Ishikawa (cell line): ENCODE results near the gene MRPS16.

Experiments used
- CEBPB ChIP-seq: IDR thresholded peaks from 2 replicates; pipeline ENCODE4 v1.6.1; 2012
- CREB1 ChIP-seq: IDR thresholded peaks from 2 replicates; pipeline ENCODE4 v1.6.1; 2012; ENCODE audit warnings: low read depth
- EGR1 ChIP-seq: IDR thresholded peaks from 2 replicates; pipeline ENCODE4 v1.6.1; 2012
- EP300 ChIP-seq: IDR thresholded peaks from 2 replicates; pipeline ENCODE4 v1.6.1; 2012; ENCODE audit warnings: borderline replicate concordance
- FOXM1 ChIP-seq: IDR thresholded peaks from 2 replicates; pipeline ENCODE4 v1.6.1; 2012; ENCODE audit warnings: low read depth, borderline replicate concordance
- MAX ChIP-seq: IDR thresholded peaks from 2 replicates; pipeline ENCODE4 v1.6.1; 2012
- NFIC ChIP-seq: IDR thresholded peaks from 2 replicates; pipeline ENCODE4 v1.6.1; 2012
- RAD21 ChIP-seq: IDR thresholded peaks from 2 replicates; pipeline ENCODE4 v1.6.1; 2012; ENCODE audit warnings: low read depth
- REST ChIP-seq: IDR thresholded peaks from 2 replicates; pipeline ENCODE4 v1.6.1; 2012; ENCODE audit warnings: low read depth, mild to moderate bottlenecking
- TAF1 ChIP-seq: IDR thresholded peaks from 2 replicates; pipeline ENCODE4 v1.6.1; 2012; ENCODE audit warnings: low read depth, mild to moderate bottlenecking
- TCF12 ChIP-seq: IDR thresholded peaks from 2 replicates; pipeline ENCODE4 v1.6.1; 2012; ENCODE audit warnings: low read depth
- TEAD4 ChIP-seq: IDR thresholded peaks from 2 replicates; pipeline ENCODE4 v1.6.1; 2012
- USF1 ChIP-seq: IDR thresholded peaks from 2 replicates; pipeline ENCODE4 v1.6.1; 2012
- YY1 ChIP-seq: IDR thresholded peaks from 2 replicates; pipeline ENCODE4 v1.6.1; 2012; ENCODE audit warnings: low read depth
- ZBTB7A ChIP-seq: IDR thresholded peaks from 2 replicates; pipeline ENCODE4 v1.6.1; 2012; ENCODE audit warnings: low read depth

MRPS16 gene

GRCh38 chr10:73210395-73211105, 41.9 kb downstream of the MRPS16 start:
- no peak for TF ChIP-seq EGR1
- no peak for TF ChIP-seq FOXM1
- no peak for TF ChIP-seq YY1
- no peak for TF ChIP-seq CREB1
- no peak for TF ChIP-seq TCF12
- TF ChIP-seq MAX = no peak
- no peak for TF ChIP-seq CEBPB
- TF ChIP-seq TEAD4 = no peak
- no peak for TF ChIP-seq TAF1
- no peak for TF ChIP-seq NFIC
- no peak for TF ChIP-seq EP300
- TF ChIP-seq USF1 = no peak
- TF ChIP-seq REST = no peak

- no peak for TF ChIP-seq YY1
- TF ChIP-seq USF1 = peak; percentile 78
Measured at GRCh38 chr10:73209705-73210104, 42.7 kb downstream of the MRPS16 start.

- TF ChIP-seq CREB1 (no peak), RAD21 (no peak), TEAD4 (no peak)
Measured at GRCh38 chr10:73207883-73208282, 44.6 kb downstream of the MRPS16 start.

GRCh38 chr10:73206385-73206784, 46.1 kb downstream of the MRPS16 start:
- no peak for TF ChIP-seq TAF1
- TF ChIP-seq USF1 = no peak
- TF ChIP-seq RAD21 = no peak
- TF ChIP-seq CEBPB = no peak
- TF ChIP-seq ZBTB7A = no peak
- no peak for TF ChIP-seq TEAD4
- no peak for TF ChIP-seq FOXM1
- no peak for TF ChIP-seq CREB1
- no peak for TF ChIP-seq EGR1
- TF ChIP-seq TCF12 = no peak
- TF ChIP-seq NFIC = no peak
- TF ChIP-seq EP300 = no peak
- TF ChIP-seq YY1 = no peak
- no peak for TF ChIP-seq REST
- no peak for TF ChIP-seq MAX

GRCh38 chr10:73205890-73206289, 46.6 kb downstream of the MRPS16 start:
- TF ChIP-seq FOXM1 (no peak), TCF12 (no peak), YY1 (no peak), ZBTB7A (no peak), USF1 (no peak), CEBPB (no peak)

- TF ChIP-seq TAF1 = no peak
- TF ChIP-seq ZBTB7A = no peak
- no peak for TF ChIP-seq TEAD4
- TF ChIP-seq CREB1 = no peak
- TF ChIP-seq USF1 = no peak
- TF ChIP-seq FOXM1 = no peak
- TF ChIP-seq CEBPB = no peak
Measured at GRCh38 chr10:73205081-73205480, 47.4 kb downstream of the MRPS16 start.
